Activated CD4-positive, alpha-beta T cell treated with anti-CD3 and anti-CD28 coated beads for 24 hours (primary cell): ENCODE measurements around the gene PGAP1.

Experiments
- DNase-seq, 2 donors: peaks; one replicate each; pipeline ENCODE4 v3.0.0-alpha.2; 2020; ENCODE audit warnings: low read depth in 2 of 2

PGAP1 gene

DNA sequence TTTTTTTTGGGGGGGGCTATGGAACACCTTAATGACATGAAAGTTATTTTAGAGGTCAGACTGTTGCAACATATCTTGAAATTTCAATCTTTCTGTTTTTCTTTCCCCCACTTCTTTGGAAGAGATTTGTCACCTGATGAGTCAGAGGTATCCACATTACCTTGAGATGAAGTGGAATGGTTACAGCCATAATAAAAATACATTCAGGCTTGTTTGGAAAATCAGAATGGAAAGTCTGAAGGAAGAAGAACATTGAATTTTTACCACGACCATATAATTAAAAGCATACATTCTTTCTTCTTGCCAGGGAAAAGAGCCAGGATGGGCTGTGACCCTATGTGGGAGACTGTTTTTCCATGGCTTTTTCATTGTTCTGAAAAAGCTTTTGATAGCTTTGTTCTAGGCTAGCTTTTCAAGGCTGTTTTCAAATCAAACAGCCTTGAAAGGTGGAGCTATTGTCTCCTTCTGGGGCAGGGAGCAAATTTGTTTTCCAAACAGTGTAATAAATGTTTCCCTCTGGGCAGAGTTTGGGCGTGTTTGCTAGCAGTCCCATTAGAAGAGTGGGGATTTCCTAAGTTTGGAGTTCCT lies 124.7 kb downstream of the PGAP1 start:
- DNase-seq, result no peak

DNA sequence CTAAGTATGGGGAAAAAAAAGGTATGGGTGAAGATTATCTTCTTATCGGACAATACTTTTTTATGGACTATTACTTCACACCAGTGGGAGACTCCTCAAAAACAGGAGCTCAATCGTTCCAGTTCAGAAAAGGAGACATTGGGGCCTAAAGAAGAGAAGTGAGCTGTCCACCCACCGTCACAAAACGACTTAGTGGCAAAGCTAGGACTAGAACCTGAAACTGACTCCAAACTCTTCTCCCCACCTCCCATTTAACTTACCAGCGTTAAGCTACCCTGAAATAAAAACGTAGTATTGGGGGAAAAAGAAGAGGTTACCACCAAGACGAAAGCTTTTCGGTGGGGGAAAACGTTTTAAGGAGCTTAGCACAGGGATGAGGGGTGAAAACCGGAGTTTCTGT lies 127.5 kb downstream of the PGAP1 start:
- no peak for DNase-seq

DNA sequence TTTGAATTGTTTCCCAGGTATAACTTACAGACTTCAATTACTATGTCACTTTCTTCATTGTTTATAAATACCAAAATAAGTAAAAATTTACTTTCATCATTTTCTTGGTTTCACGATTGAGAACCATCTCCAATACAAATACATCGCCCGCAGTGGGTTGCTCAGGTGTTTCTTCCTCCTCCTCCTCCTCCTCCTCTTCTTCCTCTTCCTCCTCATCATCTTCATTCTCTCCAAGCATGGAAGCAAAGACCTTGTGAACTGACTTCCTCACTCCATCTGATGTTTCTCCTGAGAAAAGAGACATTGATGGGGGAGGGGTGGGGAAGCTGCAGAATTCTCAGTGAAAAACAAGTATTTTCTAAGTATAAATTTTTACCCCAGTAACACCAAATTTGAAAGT lies 133.6 kb downstream of the PGAP1 start:
- no peak for DNase-seq

DNA sequence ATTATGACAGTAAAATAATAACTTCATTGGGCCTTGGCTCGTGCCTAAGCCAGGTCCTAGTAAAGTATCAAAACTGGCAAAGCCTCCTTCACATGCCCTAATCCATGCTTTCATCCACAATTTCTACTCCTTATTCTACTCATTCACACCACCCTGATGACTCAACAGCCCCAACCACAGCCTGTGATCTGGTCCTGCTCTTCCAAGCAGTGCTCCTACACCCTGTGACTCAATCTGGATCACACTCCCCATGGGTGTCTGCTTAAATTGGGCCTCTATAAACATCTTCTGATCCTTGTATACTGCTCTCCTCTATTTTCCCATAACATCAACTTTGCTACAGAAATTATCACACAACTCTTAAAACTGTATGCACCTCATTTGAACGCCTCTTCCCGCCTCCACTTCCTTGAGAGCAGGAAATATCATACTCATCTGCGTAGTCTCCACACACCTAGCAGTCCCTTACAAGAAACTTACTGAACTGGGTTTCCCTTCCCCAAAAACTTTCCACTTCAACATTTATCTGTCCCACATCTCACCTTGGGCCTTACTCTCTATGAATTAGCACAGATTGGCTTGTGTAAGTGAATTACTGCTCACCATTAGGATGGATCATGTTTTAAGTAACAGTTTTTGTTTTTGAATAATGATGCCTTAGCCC lies 142.9 kb downstream of the PGAP1 start:
- peak in 1 of 2 donors; percentile 28 for DNase-seq
